Stimulated activated CD8-positive, alpha-beta memory T cell treated with anti-CD3 and anti-CD28 coated beads, Interleukin-15, amount 100 ng/mL, for 24 hours (primary cell): ENCODE measurements around the gene SLC24A3.

Source experiments
- DNase-seq: peaks from one replicate; pipeline ENCODE4 v3.0.0-alpha.2; 2020; ENCODE audit warnings: low read depth

The SLC24A3 gene

GRCh38 chr20:19304886-19305415 lies 92.5 kb downstream of the SLC24A3 start:
- no peak for DNase-seq

GRCh38 chr20:19308146-19308545 lies 95.7 kb downstream of the SLC24A3 start:
- no peak for DNase-seq

DNA sequence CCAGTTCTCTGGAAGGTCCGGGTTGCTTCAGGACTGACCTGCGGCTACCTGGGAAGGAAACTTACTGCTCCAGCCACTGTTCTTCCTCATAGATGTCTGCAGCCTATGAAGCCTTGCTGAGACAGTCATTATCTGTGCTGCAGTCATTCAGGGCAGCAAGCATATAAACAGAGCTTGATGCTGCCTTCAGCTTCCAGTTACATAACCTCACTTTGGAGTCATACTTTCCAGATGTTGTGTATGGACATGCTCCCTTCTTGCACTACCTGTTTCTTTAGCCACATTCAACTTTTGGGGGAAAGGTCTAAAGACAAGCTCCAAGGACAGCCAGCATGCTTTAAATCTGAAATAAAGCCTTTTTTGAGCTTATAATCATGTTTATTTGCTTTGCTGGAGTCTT lies 98.1 kb downstream of the SLC24A3 start:
- DNase-seq: no peak

- DNase-seq: no peak
Measured at GRCh38 chr20:19313342-19314069, 101.1 kb downstream of the SLC24A3 start.

DNA sequence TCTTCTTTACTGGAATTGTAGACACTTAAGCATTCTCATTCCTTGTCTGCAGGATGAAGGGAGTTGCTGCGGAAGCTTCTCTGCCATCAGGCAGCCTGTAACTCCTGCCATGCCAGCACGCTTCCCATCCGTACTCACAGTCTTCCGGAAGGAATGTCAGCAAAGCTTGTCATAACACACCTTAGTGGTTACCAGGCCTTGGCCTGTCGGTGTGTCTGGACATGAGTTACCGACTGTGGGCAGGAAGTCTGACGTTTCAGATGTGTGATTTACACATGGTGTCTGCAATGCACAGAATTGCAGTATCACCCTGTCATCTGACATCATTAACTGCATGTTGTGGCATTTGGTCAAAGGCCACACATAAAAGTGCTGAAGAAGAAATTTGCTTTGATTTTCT lies 102.2 kb downstream of the SLC24A3 start:
- DNase-seq: no peak

DNA sequence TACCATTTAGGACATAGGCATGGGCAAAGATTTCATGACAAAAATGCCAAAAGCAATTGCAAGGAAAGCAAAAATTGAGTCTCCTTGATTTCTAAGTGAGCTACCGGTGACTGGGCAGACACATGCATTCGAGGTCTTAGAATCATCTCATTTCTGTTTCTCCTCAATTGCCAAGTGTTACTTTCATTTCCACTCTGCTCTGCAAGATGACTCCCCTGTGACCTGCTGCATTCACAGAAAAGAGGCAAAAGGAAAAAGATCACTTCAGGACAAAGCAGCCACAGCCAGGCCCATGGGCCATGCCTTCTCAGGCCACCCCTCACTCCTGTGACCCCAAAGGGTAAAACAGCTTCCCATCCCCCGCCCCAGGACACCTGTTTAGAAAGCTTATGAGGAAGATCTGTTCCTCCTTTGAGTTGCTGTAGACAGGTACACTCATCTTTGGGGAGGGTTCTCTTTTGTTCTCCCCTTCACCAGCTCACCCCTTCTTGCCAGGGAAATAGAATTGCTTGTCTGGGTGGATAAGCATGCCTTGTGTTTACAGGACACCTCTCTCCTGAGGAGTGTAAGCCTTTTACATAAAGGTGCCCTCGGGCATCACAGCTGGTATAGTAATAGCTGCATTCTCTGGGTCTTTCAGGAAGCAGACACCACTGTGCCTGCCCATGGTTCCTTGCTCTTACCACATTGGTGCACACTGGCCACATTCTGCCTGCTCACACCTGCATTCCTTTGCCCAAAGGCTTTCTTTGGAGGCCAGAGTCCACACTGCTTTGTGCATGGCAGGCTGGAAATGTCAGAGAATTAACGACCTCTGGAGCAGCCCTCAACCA lies 105.0 kb downstream of the SLC24A3 start:
- no peak for DNase-seq

DNA sequence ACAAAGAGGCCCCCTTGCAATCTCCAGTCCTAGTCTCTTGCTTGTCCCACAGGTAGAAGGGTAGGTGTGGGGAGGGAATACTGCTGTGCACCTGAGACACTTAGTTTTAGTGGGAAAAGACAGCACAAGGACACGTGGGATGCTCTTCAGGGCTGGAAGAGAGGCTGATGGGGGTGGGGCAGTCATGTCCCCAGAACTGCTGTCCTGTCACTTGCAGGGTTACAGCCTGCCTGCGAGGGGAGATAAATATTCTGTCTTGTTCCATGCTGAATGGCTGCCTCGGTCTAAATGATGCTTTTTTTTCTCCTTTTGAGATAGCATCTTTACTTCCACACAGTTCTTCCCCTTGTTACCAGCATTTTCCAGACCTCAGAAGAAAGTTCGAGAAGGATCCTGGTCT lies 106.2 kb downstream of the SLC24A3 start:
- no peak for DNase-seq

- DNase-seq: no peak
Measured at GRCh38 chr20:19320005-19320404, 107.6 kb downstream of the SLC24A3 start.

DNA sequence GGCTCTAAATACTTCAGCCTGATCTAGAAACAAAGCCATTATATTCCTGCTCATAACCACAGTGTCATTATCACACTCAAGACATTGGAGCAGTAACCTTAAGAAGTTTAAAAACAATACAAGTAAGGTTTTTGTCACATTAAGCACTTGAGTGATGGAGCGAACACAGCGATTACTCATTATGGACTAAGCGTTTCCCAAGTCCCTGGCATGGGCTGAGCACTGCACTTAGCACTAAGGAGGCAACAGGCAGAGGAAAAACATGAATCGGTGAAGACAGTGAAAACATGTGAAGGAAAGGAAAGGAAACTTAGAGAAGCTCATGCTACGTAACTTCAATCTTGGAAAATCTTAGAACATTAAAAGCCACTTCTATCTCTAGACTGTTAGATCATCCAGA lies 108.7 kb downstream of the SLC24A3 start:
- no peak for DNase-seq

DNA sequence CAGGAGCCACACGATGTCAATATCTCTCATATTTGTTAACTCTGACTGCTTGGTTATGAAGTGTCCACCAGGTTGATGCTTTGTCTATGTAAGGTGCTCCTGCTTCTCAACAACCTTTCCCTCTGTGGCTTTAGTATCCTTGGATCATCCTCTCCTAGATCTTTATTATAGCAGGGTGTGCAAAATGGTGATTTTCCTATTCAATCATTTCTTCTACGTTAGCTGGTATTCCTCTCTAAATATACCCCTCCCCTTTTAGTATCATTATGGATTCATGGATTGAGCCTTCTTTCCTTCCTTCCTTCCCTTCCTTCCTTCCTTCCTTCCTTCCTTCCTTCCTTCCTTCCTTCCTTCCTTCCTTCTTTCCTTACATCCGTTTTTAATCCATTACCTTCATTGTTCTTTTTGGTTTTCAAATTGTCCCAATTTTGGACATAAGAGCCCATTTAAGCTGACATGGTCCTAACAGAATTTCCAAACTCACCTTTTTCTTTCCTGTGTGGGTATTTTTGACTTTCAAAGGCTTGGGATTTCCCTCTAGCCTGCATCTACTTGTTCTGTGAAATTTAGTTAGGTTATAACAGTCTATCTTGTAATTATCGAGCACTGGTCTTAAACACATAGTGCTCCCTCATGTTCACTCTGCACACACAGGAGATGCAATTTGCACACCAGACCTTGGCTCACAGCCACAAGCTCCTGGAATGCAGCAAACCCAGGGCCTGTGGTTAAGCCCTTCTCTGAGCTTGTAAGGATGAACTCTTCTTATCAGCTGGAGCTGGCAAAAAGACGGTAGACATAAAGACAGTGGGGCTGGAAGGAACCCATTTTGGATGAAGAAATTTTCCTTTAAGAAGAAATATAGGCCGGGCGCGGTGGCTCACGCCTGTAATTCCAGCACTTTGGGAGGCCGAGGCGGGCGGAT lies 109.9 kb downstream of the SLC24A3 start:
- DNase-seq: no peak

DNA sequence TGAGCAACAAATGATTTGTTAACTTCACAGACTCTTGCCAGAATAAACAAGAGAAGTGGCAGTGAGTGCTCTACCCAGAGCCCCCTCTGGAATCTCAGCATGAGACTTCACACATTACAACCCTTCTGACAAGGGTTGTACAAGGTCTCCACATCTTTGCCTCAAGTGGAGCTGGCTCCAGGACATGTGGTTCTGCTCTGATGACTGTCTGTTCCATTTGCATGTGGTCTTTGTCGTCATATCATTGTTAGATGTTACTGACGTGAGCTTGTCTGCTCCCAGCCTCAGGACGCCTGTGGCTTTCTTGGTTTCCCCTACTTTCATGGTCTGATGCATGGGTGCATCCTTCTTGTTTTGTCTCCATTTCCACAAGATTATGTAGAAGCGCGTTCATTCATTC lies 115.0 kb downstream of the SLC24A3 start:
- DNase-seq: no peak

DNA sequence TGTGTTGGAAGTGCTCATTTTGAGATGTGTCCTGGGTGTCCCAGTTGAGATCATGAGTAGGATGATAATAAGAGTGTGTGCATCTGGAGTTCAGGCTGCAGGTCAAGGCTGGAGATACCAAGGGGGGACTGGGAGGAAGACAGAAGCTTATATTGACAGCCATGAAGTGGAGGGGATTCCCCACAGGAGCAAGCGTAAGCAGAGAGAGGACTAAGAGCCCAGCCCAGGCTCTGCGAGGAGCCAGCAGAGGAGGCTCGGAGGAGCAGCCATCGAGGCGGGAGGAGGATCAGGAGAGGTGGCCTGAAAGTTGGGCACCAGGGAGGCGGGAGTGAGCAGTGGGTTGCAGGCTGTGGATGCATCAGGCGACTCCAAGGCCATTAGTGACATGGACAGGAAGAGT lies 116.2 kb downstream of the SLC24A3 start:
- no peak for DNase-seq

- no peak for DNase-seq
Measured at GRCh38 chr20:19330038-19330437, 117.6 kb downstream of the SLC24A3 start.

DNA sequence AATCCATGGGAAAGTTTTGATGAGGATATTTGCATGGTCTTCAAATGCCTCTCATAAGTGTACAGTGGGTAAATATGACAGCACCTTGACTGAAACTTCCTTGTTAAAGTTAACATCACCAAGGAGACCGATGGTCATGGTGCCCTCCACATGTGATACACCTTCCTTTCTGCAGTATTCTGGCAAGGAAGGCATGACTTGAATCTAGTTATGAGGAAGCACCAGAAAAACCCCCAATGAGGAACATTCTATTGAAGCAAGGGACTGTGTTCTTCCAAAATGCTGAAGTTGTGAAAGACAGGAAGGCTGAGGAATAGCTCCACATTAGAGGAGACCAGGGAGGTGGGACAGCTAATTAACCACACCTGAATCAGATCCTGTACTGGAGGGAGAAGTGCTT lies 118.3 kb downstream of the SLC24A3 start:
- no peak for DNase-seq

- DNase-seq: no peak
Measured at GRCh38 chr20:19333563-19333962, 121.1 kb downstream of the SLC24A3 start.

DNA sequence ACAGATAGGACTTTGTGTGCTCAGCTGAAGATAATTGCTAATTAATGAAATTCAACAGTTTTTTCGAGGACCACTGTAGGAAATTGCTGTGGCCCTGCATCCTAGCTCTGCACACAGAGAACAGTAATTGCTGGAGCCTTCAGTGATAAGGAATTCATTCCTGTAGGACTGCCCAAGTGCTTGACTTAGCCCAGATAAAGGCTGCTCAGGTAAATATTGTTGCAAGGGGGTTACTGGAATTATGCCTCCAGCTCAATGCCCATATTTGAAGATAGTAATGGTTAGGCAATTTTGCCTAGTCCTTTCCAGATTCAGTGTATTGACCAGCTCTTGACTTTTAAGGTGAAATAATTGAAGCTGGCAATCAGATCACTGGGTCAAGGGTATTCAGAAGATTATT lies 122.9 kb downstream of the SLC24A3 start:
- DNase-seq: no peak

- DNase-seq: no peak
Measured at GRCh38 chr20:19335916-19336315, 123.5 kb downstream of the SLC24A3 start.

GRCh38 chr20:19336631-19337030 lies 124.2 kb downstream of the SLC24A3 start:
- DNase-seq: no peak

- DNase-seq: no peak
Measured at GRCh38 chr20:19338380-19338779, 125.9 kb downstream of the SLC24A3 start.

DNA sequence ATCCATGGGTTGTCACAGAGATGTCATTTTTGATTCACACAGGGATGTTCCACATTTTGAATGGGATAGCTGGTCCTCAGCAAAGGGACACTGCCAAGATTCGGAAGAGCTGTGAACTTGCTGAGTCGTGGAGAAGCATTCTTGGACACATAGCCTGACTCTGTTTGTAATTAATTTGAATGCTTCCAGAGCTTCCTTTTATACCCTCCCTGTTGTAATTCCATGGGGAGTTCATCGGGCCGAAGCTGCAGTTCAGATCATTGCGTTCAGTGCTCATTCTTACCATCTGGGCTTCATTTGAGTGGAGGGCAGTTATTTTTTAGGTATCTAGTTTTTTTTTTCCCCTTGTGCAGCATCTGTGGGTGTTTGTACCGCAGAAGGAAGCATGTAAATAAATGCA lies 126.5 kb downstream of the SLC24A3 start:
- DNase-seq: no peak

- no peak for DNase-seq
Measured at GRCh38 chr20:19341348-19342053, 129.1 kb downstream of the SLC24A3 start.

GRCh38 chr20:19344341-19344740 lies 131.9 kb downstream of the SLC24A3 start:
- DNase-seq: no peak
